GM12891 (cell line): Measurements from ENCODE around the gene NAT10.

ENCODE experiments used
- POLR2A ChIP-seq: IDR thresholded peaks from 2 replicates; pipeline ENCODE4 v1.6.1; 2011; ENCODE audit warnings: low read depth, low read length, control low read depth
- POLR2AphosphoS5 ChIP-seq: IDR thresholded peaks from 2 replicates; pipeline ENCODE4 v1.6.1; 2011; ENCODE audit warnings: low read depth, low read length, control low read depth

DNA sequence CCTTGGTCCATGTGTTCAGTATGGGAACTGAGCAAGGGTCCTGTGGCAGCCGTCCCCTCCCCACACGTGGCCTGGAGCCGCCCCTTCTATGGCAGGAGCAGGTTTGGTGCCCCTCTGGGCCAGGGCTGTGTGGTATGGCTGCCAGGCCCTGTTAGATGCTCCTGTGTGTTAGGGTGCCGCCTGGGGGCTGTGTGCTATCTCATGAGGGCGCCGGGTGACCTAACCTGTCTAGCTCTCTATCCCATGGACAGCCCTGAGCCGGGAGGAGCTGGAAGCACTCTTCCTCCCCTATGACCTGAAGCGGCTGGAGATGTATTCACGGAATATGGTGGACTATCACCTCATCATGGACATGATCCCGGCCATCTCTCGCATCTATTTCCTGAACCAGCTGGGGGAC is 34.7 kb downstream of the NAT10 start:
- TF ChIP-seq POLR2AphosphoS5 (no peak), POLR2A (no peak)
